ENCODE data around the gene ZBTB2. TPM values are rescaled to one million over a fixed set of nuclear protein-coding genes. Genes with fewer than 3 reads are reported as not detected.

Gene ZBTB2
- total RNA-seq, 4 donors from 2014 or later: 7.1 to 16.3 (median 11.5) TPM

DNA sequence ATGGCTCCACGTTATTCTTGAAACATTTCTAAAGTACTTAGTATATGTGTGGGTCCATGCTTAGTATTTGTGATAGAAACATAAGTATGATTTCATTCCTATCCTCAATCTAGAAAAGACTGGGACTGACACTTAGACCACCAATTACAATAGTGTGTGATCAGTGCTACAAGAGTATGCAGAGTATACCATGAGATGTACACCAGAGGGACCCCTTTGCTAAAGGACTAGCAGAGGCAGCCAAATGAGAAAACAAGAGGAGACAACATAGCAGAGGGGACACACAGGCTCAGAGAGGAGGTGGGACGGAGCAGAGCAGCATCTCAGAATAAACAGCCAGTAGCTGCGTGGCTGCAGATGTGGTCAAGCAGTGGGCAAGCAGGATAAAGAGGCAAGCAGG lies 39.5 kb upstream of the ZBTB2 start:
- intact Hi-C loops (cut with DNase I): no loop called here
- H3K4me3 ChIP-seq: no peak overlapping the region
- peaks cover 13 to 74% (median 60%) of the 10 kb centered on the region in 4 donors for H3K36me3 ChIP-seq
- H3K9me3 ChIP-seq: no peaks in the 10 kb centered on the region
- TF ChIP-seq EP300 (IDR thresholded peaks at IDR 0.05) (no peak), POLR2AphosphoS5 (IDR thresholded peaks at IDR 0.05) (no peak), POLR2A (IDR thresholded peaks at IDR 0.05; ENCODE audit: low read depth) (no peak)
- TF ChIP-seq, protein P1, sequence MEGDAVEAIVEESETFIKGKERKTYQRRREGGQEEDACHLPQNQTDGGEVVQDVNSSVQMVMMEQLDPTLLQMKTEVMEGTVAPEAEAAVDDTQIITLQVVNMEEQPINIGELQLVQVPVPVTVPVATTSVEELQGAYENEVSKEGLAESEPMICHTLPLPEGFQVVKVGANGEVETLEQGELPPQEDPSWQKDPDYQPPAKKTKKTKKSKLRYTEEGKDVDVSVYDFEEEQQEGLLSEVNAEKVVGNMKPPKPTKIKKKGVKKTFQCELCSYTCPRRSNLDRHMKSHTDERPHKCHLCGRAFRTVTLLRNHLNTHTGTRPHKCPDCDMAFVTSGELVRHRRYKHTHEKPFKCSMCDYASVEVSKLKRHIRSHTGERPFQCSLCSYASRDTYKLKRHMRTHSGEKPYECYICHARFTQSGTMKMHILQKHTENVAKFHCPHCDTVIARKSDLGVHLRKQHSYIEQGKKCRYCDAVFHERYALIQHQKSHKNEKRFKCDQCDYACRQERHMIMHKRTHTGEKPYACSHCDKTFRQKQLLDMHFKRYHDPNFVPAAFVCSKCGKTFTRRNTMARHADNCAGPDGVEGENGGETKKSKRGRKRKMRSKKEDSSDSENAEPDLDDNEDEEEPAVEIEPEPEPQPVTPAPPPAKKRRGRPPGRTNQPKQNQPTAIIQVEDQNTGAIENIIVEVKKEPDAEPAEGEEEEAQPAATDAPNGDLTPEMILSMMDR (IDR thresholded peaks at IDR 0.05): no peak
- DNase-seq (ENCODE audit: extremely low spot score): no peak
- no peak overlapping the region for H3K27ac ChIP-seq (replicated peaks in 1 of 4)
- no peaks in the 10 kb centered on the region for H3K4me1 ChIP-seq
- WGBS: 88% methylated on average over 3 of the region's 3 CpGs
- H3K27me3 ChIP-seq: no peaks in the 10 kb centered on the region

DNA sequence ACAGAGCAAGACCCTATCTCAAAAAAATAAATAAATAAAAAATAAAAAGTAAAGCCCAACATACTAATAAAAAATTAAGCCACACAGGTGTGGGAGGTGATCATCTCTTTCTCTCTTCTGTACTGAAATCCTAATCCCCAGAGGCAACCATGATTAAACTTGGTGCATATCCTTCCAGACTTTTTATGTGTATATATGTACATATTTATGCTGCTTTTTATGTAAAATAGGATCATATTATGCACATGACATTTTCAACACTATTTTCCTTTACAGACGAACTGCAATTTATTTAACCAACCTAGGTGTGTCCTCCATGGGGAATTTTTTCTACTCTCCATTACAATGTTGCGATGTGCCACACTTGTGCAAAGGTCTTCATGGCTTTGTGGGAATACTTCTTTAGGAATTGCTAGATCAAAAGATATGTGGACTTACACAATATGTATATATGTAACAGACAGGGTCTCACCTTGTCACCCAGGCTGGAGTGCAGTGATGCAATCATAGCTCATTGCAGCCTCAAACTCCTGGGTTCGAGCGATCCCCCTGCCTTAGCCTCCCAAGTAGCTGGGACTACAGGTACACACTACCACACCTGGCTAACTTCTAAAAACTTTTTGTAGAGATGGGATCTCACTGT lies 36.9 kb upstream of the ZBTB2 start:
- H3K4me1 ChIP-seq: no peaks in the 10 kb centered on the region
- no peak overlapping the region for H3K27ac ChIP-seq (replicated peaks in 1 of 4)
- TF ChIP-seq, protein P1 (IDR thresholded peaks at IDR 0.05): no peak
- TF ChIP-seq EP300 (IDR thresholded peaks at IDR 0.05): no peak
- no peak for TF ChIP-seq POLR2AphosphoS5 (IDR thresholded peaks at IDR 0.05)
- no peak for TF ChIP-seq POLR2A (IDR thresholded peaks at IDR 0.05; ENCODE audit: low read depth)
- H3K9me3 ChIP-seq: no peaks in the 10 kb centered on the region
- 90% methylated on average over 4 of the region's 4 CpGs for WGBS
- intact Hi-C loops (cut with DNase I): no loop called here
- no peak for DNase-seq (ENCODE audit: extremely low spot score)
- no peak overlapping the region for H3K4me3 ChIP-seq
- H3K27me3 ChIP-seq: no peaks in the 10 kb centered on the region
- H3K36me3 ChIP-seq: peaks cover 13 to 92% (median 73%) of the 10 kb centered on the region in 4 donors

DNA sequence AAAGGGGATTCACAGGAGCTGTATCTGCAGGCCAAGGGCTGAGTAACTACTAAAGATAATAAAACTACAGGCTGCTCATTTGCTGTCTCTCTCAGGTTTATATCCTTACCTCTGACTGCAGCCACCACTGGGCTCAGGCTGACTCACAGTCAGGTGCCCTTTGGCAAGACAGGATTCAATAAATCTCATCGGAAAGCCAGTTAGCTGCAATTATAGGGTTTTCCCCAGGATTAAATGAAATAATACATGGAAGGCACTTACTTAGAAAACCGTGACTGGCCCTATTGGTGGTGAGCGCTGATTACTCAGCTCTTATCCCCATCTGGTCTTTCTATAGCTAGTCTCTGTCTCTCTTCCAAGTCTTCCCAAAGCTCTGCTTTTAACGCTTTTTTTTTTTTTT lies 34.2 kb upstream of the ZBTB2 start:
- TF ChIP-seq, protein P1 (IDR thresholded peaks at IDR 0.05): no peak
- TF ChIP-seq POLR2A (IDR thresholded peaks at IDR 0.05; ENCODE audit: low read depth): no peak
- Histone ChIP-seq H3K4me3 (no peak overlapping the region), H3K27ac (replicated peaks in 1 of 4) (no peak overlapping the region), H3K9me3 (no peaks in the 10 kb centered on the region), H3K36me3 (peaks cover 13 to 86% (median 58%) of the 10 kb centered on the region in 4 donors), H3K4me1 (no peaks in the 10 kb centered on the region), H3K27me3 (no peaks in the 10 kb centered on the region)
- WGBS: 88% methylated on average over 4 of the region's 4 CpGs
- DNase-seq (ENCODE audit: extremely low spot score): no peak
- intact Hi-C loops (cut with DNase I): no loop called here

DNA sequence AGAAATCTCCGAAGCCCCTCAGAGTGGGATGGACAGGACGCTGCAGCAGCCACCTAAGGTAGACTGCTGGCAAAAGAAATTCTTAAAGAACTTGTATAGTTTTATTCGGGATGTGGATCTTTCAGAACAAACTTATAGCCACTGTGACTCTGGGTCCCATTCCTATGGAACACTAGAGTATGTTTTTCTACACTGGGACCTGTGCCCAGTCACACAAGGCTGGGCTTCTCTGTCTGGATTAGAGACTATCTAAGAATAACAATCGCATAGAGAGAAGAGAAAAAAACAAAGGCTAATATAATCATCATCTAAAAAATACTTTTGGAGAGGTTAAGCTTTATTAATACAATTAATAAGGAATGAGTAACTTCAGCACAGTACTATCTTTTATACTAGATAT lies 31.6 kb upstream of the ZBTB2 start:
- TF ChIP-seq POLR2AphosphoS5 (IDR thresholded peaks at IDR 0.05) (no peak), POLR2A (IDR thresholded peaks at IDR 0.05; ENCODE audit: low read depth) (no peak), EP300 (IDR thresholded peaks at IDR 0.05) (no peak)
- TF ChIP-seq, protein P1 (IDR thresholded peaks at IDR 0.05): no peak
- no peak for DNase-seq (ENCODE audit: extremely low spot score)
- H3K27ac ChIP-seq (replicated peaks in 1 of 4): no peak overlapping the region
- no peak overlapping the region for H3K4me3 ChIP-seq
- H3K9me3 ChIP-seq: no peaks in the 10 kb centered on the region
- 72% methylated on average over 4 of the region's 4 CpGs for WGBS
- H3K36me3 ChIP-seq: peaks cover 12 to 82% (median 45%) of the 10 kb centered on the region in 4 donors
- H3K27me3 ChIP-seq: no peaks in the 10 kb centered on the region
- H3K4me1 ChIP-seq: no peaks in the 10 kb centered on the region
- intact Hi-C loops (cut with DNase I): no loop called here

DNA sequence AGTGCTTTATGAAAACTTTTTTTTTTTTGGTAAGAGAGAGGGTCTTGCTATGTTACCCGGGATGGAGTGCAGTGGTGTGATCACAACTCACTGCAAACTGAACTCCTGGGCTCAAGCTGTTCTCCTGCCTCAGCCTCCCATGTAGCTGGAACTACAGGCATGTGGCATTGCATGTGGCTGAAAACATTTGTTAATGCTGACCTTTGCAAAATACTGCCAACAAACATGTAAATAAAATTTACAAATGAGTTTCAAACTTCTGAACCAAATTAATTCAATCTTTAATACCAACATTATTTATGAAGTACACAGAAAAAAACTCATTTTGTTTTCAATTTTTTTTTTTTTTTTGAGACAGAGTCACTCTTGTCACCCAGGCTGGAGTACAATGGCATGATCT lies 26.1 kb upstream of the ZBTB2 start:
- TF ChIP-seq POLR2A (IDR thresholded peaks at IDR 0.05; ENCODE audit: low read depth): no peak
- no peak for TF ChIP-seq EP300 (IDR thresholded peaks at IDR 0.05)
- TF ChIP-seq, protein P1 (IDR thresholded peaks at IDR 0.05): no peak
- no peak for TF ChIP-seq POLR2AphosphoS5 (IDR thresholded peaks at IDR 0.05)
- H3K36me3 ChIP-seq: peaks cover 16 to 83% (median 39%) of the 10 kb centered on the region in 4 donors
- H3K4me1 ChIP-seq: no peaks in the 10 kb centered on the region
- H3K27me3 ChIP-seq: no peaks in the 10 kb centered on the region
- H3K9me3 ChIP-seq: no peaks in the 10 kb centered on the region
- WGBS: 96% methylated on average over 1 of the region's 1 CpG
- DNase-seq (ENCODE audit: extremely low spot score): no peak
- H3K4me3 ChIP-seq: no peak overlapping the region
- H3K27ac ChIP-seq (replicated peaks in 1 of 4): no peak overlapping the region
- intact Hi-C loops (cut with DNase I): no loop called here

All from esophagus muscularis mucosa (tissue), 4 donors.